H1 (cell line): ENCODE data around the gene CREB3L1. TPM values are rescaled to one million over a fixed set of nuclear protein-coding genes. Genes with fewer than 3 reads are reported as not detected.
A peak's percentile ranks its signal among the peaks of the same experiment; 100 is the strongest.

ENCODE experiments used
- CTCF ChIA-PET: fragments of 300-600 bp; sonication (Branson Sonifier 250); formaldehyde crosslinking; loops from one replicate; lab custom pipeline; 2021; ENCODE audit not compliant: partially characterized antibody; lab: Charles Lee
- POLR2A ChIA-PET: fragments of 300-600 bp; sonication (Branson Sonifier 250); formaldehyde crosslinking; loops from one replicate; lab custom pipeline; 2021; ENCODE audit warnings: inconsistent platforms; ENCODE audit not compliant: partially characterized antibody; lab: Charles Lee
- DNase-seq, 2 experiments: peaks; one replicate each; pipeline versions ENCODE4 v3.0.0 to v3.0.0-alpha.2; 2010 to 2022; ENCODE audit warnings: low spot score in 2 of 2, low read depth in 1 of 2, mixed read lengths in 1 of 2
- FAIRE-seq: peaks from 2 replicates; lab custom pipeline; 2011; peaks lifted over from hg19 to GRCh38; lab: Jason Lieb, UNC
- H2AFZ ChIP-seq: 2 replicates; pipeline ENCODE4 v1.8.1; 2012; ENCODE audit warnings: low read length, inconsistent platforms
- H2AK5ac ChIP-seq: 2 replicates; pipeline ENCODE4 v1.6.1; 2013; ENCODE audit warnings: low read depth, low read length
- H2BK120ac ChIP-seq: replicated peaks from 2 replicates; pipeline ENCODE3; 2013; ENCODE audit warnings: low read depth, low read length, inconsistent platforms
- H2BK12ac ChIP-seq: 2 replicates; pipeline ENCODE4 v1.6.1; 2013; ENCODE audit warnings: low read depth, low read length
- H2BK15ac ChIP-seq: 2 replicates; pipeline ENCODE4 v1.6.1; 2013; ENCODE audit warnings: low read length
- H2BK20ac ChIP-seq: 2 replicates; pipeline ENCODE4 v1.6.1; 2013; ENCODE audit warnings: low read length
- H2BK5ac ChIP-seq: 2 replicates; pipeline ENCODE4 v1.6.1; 2013; ENCODE audit warnings: low read depth, low read length
- H3K14ac ChIP-seq: 2 replicates; pipeline ENCODE4 v1.6.1; 2013; ENCODE audit warnings: inconsistent platforms; ENCODE audit not compliant: insufficient read length
- H3K18ac ChIP-seq: 2 replicates; pipeline ENCODE4 v1.6.1; 2013; ENCODE audit warnings: low read length; ENCODE audit errors: extremely low read depth
- H3K23ac ChIP-seq: 2 replicates; pipeline ENCODE4 v1.6.1; 2013; ENCODE audit warnings: inconsistent platforms; ENCODE audit not compliant: insufficient read length
- H3K23me2 ChIP-seq: 2 replicates; pipeline ENCODE4 v1.6.1; 2013; ENCODE audit warnings: low read depth, low read length
- H3K27ac ChIP-seq: 2 replicates; pipeline ENCODE4 v1.6.1; 2011; ENCODE audit warnings: low read depth, low read length, inconsistent platforms
- H3K27me3 ChIP-seq, 4 experiments: replicated peaks in 1 of 4; 1 replicate in 1 of 4; 2 replicates in 3 of 4; pipeline versions ENCODE4 v1.6.1 to v1.8.1; 2011 to 2013; ENCODE audit warnings: low read length in 3 of 4, mild to moderate bottlenecking in 3 of 4, inconsistent platforms in 2 of 4, mixed read lengths in 2 of 4, moderate library complexity in 1 of 4; ENCODE audit not compliant: control insufficient read depth in 3 of 4, insufficient read depth in 3 of 4; ENCODE audit errors: extremely low read depth in 1 of 4
- H3K36me3 ChIP-seq, 4 experiments: 2 replicates each; pipeline versions ENCODE4 v1.6.1 to v1.8.1; 2011 to 2013; ENCODE audit warnings: mild to moderate bottlenecking in 4 of 4, low read length in 3 of 4, moderate library complexity in 2 of 4, control low read depth in 1 of 4, inconsistent platforms in 1 of 4; ENCODE audit not compliant: insufficient read depth in 4 of 4, control insufficient read depth in 2 of 4
- H3K4ac ChIP-seq: replicated peaks from 2 replicates; pipeline ENCODE3; 2013; ENCODE audit warnings: low read length, low read depth, mixed read lengths, inconsistent platforms; ENCODE audit not compliant: insufficient read length
- H3K4me1 ChIP-seq, 4 experiments: replicated peaks in 1 of 4; 1 replicate in 1 of 4; 2 replicates in 3 of 4; pipeline versions ENCODE4 v1.6.1 to v1.8.1; 2011 to 2013; ENCODE audit warnings: low read length in 3 of 4, inconsistent platforms in 2 of 4, mixed read lengths in 1 of 4; ENCODE audit not compliant: insufficient read depth in 4 of 4, control insufficient read depth in 3 of 4
- H3K4me2 ChIP-seq, 2 experiments: 2 replicates each; pipeline versions ENCODE4 v1.6.1 to v1.8.1; 2011 to 2013; ENCODE audit warnings: low read depth in 2 of 2, low read length in 2 of 2, control low read depth in 1 of 2, inconsistent platforms in 1 of 2, mild to moderate bottlenecking in 1 of 2; ENCODE audit not compliant: insufficient read depth in 1 of 2
- H3K4me3 ChIP-seq, 4 experiments: fragments of 200-600, 300-600 bp in 1 of 4; sonication (generic), shearing (Covaris generic), sonication (Bioruptor Twin) in 1 of 4; 2 replicates each; pipeline versions ENCODE4 v1.5.1 to v1.8.1; 2011 to 2016; ENCODE audit warnings: low read length in 4 of 4, low read depth in 3 of 4, control low read depth in 2 of 4, inconsistent platforms in 2 of 4, mild to moderate bottlenecking in 2 of 4, mixed read lengths in 1 of 4, moderate library complexity in 1 of 4; ENCODE audit not compliant: insufficient read depth in 2 of 4; ENCODE audit errors: extremely low read depth in 1 of 4
- H3K56ac ChIP-seq: replicated peaks from 2 replicates; pipeline ENCODE3; 2013; ENCODE audit warnings: low read depth, mild to moderate bottlenecking, mixed read lengths, low read length, inconsistent platforms; ENCODE audit not compliant: insufficient read length
- H3K79me1 ChIP-seq: 2 replicates; pipeline ENCODE4 v1.6.1; 2013; ENCODE audit warnings: low read depth, low read length, control low read depth
- H3K79me2 ChIP-seq, 2 experiments: 2 replicates each; pipeline versions ENCODE4 v1.6.1 to v1.8.1; 2012 to 2013; ENCODE audit warnings: low read length in 2 of 2, mild to moderate bottlenecking in 2 of 2, inconsistent platforms in 1 of 2; ENCODE audit not compliant: insufficient read depth in 2 of 2, control insufficient read depth in 1 of 2
- H3K9ac ChIP-seq, 4 experiments: replicated peaks in 1 of 4; 1 replicate in 1 of 4; 2 replicates in 3 of 4; pipeline versions ENCODE4 v1.6.1 to v1.8.1; 2011 to 2013; ENCODE audit warnings: low read depth in 3 of 4, low read length in 3 of 4, control low read depth in 2 of 4, mild to moderate bottlenecking in 2 of 4, moderate library complexity in 2 of 4, inconsistent platforms in 1 of 4; ENCODE audit errors: extremely low read depth in 1 of 4
- H3K9me3 ChIP-seq, 2 experiments: 2 replicates each; pipeline versions ENCODE4 v1.6.1 to v1.8.1; 2012 to 2013; ENCODE audit warnings: mild to moderate bottlenecking in 2 of 2, moderate library complexity in 2 of 2, control low read depth in 1 of 2, inconsistent platforms in 1 of 2, low read depth in 1 of 2, low read length in 1 of 2, mixed read lengths in 1 of 2; ENCODE audit not compliant: insufficient read depth in 2 of 2
- H4K20me1 ChIP-seq, 2 experiments: replicated peaks in 1 of 2; 2 replicates each; pipeline versions ENCODE3 to v1.8.1; 2011 to 2013; ENCODE audit warnings: inconsistent platforms in 2 of 2, low read length in 2 of 2, mild to moderate bottlenecking in 1 of 2; ENCODE audit not compliant: insufficient read depth in 2 of 2, control insufficient read depth in 1 of 2
- H4K5ac ChIP-seq: 2 replicates; pipeline ENCODE4 v1.6.1; 2013; ENCODE audit warnings: low read length, low read depth, mixed read lengths, inconsistent platforms; ENCODE audit not compliant: insufficient read length
- H4K8ac ChIP-seq: 2 replicates; pipeline ENCODE4 v1.8.0; 2013; ENCODE audit warnings: mild to moderate bottlenecking, moderate library complexity, low read length, inconsistent platforms; ENCODE audit not compliant: insufficient read depth; ENCODE audit errors: extremely low read depth
- H4K91ac ChIP-seq: replicated peaks from 2 replicates; pipeline ENCODE3; 2013; ENCODE audit warnings: low read length, mixed read lengths, inconsistent platforms; ENCODE audit not compliant: insufficient read length
- TAF7 ChIP-seq: optimal IDR thresholded peaks from 2 replicates; pipeline ENCODE3; 2011; ENCODE audit warnings: low read depth, mild to moderate bottlenecking, inconsistent platforms, low read length, moderate library complexity, borderline replicate concordance
- TCF12 ChIP-seq: IDR thresholded peaks from 2 replicates; pipeline ENCODE4 v1.6.1; 2011; ENCODE audit warnings: low read depth, mild to moderate bottlenecking, low read length
- WGBS, 2 experiments: shearing (Covaris generic) in 1 of 2; methylation state at CpG; one replicate each; pipeline versions ENCODE4 v1.1.6 to v1.1.7; 2013 to 2015; ENCODE audit warnings: low lambda C conversion rate in 2 of 2, mixed read lengths in 2 of 2, inconsistent platforms in 1 of 2, low coverage in 1 of 2, missing lambda C conversion rate in 1 of 2; ENCODE audit not compliant: insufficient replicate concordance in 2 of 2, insufficient coverage in 1 of 2, insufficient read length in 1 of 2; ENCODE audit errors: extremely low coverage in 1 of 2, missing lambda C conversion rate in 1 of 2; 5-methylcytosine and 5-hydroxymethylcytosine counted together
- polyA plus RNA-seq, 7 experiments: library from polyadenylated mRNA; depleted of rRNA in 3 of 7; stranded (reverse) in 5 of 7; unstranded in 2 of 7; fragments of >200 nt in 5 of 7; fragments of 200-250 nt in 2 of 7; gene quantifications; 1 replicate in 5 of 7; 2 replicates in 1 of 7; 4 replicates in 1 of 7; pipeline versions ENCODE4 v1.2.1 to v1.2.3, GENCODE V29; 2011 to 2013; ENCODE audit warnings: missing spikeins in 2 of 7, mixed read lengths in 2 of 7
- total RNA-seq: library from RNA; stranded (reverse); fragmentation: NEBNext Ultra II Directional; extraction: Animal tissue kit (Norgen Biotek cat#: 25700); gene quantifications from 2 replicates; pipeline ENCODE4 v1.2.1, GENCODE V29; 2021

Gene CREB3L1
- total and polyA plus RNA-seq, 2 of the 8 experiments (the other 6 are each of a cell fraction or from before 2014, with no cell fraction given), result 4.1 to 12.7 TPM

- Histone ChIP-seq H3K4me3 (0 out of 8 replicates have a peak overlapping the region, but pooled peaks of 1 of the 4 experiments have one; percentile 10), H2BK120ac (peak overlapping the region; percentile 9), H3K27me3 (peaks cover 14 to 44% (median 39%) of the 10 kb centered on the region in 4 experiments), H3K23me2 (peaks cover 8% of the 10 kb centered on the region; the same call in 1 of the 2 replicates), H3K36me3 (no peaks in the 10 kb centered on the region), H3K14ac (no peak overlapping the region), H3K9ac (no peak overlapping the region), H3K18ac (peak overlapping the region; percentile 33; the same call in 1 of the 2 replicates), H3K79me1 (no peaks in the 10 kb centered on the region), H2AFZ (no peak overlapping the region), H2BK20ac (peak overlapping the region; percentile 4; the same call in 1 of the 2 replicates), H3K79me2 (no peaks in the 10 kb centered on the region), H4K91ac (no peak overlapping the region), H2AK5ac (no peak overlapping the region), H4K5ac (no peak overlapping the region), H3K4me1 (peaks cover 0 to 30% (median 18%) of the 10 kb centered on the region in 4 experiments; a peak in 6 of 7 replicates), H3K27ac (no peak overlapping the region), H2BK5ac (no peak overlapping the region; the same call in 1 of the 2 replicates), H4K20me1 (no peaks in the 10 kb centered on the region), H3K4me2 (peak overlapping the region; percentile 45 to 59), H3K23ac (no peak overlapping the region), H3K56ac (no peak overlapping the region), H2BK15ac (no peak overlapping the region), H4K8ac (no peak overlapping the region), H2BK12ac (no peak overlapping the region; the same call in 1 of the 2 replicates), H3K9me3 (no peaks in the 10 kb centered on the region), H3K4ac (no peak overlapping the region)
- FAIRE-seq (peak; percentile 77), DNase-seq (peak in 1 of 2 experiments; percentile 56)
- ChIA-PET CTCF (interaction anchor here (0.7 to 42.5 kb wide), 17 partner anchors 16 to 409 kb away, joined by 3 to 1004 read pairs (median 4); partner anchors contain the start of genes DGKZ and MDK), POLR2A (interaction anchor here (0.6 to 3.2 kb wide), 15 partner anchors 8 to 87 kb away, joined by 3 to 15 read pairs (median 4); partner anchors contain the start of gene DGKZ)
- 34% methylated on average over 11 of the region's 11 CpGs; no CpG with 5 or more reads in 1 of the 2 experiments for WGBS, 2 experiments
- TF ChIP-seq TAF7, result no peak
- TF ChIP-seq TCF12, result no peak
Measured at GRCh38 chr11:46330563-46331281, 53.3 kb downstream of the CREB3L1 start.
